PC-3 (cell line): ENCODE data around the gene ASIC3. TPM values are rescaled to one million over a fixed set of nuclear protein-coding genes. Genes with fewer than 3 reads are reported as not detected.

Experiments used
- ATAC-seq: fragments of 200-7000 bp; cut with Tn5 transposase; 2 replicates; pipeline ENCODE4 v1.9.1; 2020; ENCODE audit warnings: mild to moderate bottlenecking, moderate library complexity
- BruUV-seq: library from RNA; stranded (reverse); fragments of 400-500 nt; replicated peaks from 2 replicates; lab custom pipeline; 2021; lab: Mats Ljungman, UMichigan
- CTCF ChIA-PET: fragments of 300-600 bp; sonication (Branson Sonifier 250); formaldehyde crosslinking; loops from one replicate; lab custom pipeline; 2022; ENCODE audit warnings: antibody characterized with exemption; lab: Charles Lee
- POLR2A ChIA-PET: fragments of 300-600 bp; sonication (Branson Sonifier 250); formaldehyde crosslinking; loops from one replicate; lab custom pipeline; 2022; ENCODE audit warnings: antibody characterized with exemption; ENCODE audit not compliant: unreplicated experiment; lab: Charles Lee
- DNase-seq: peaks from one replicate; pipeline ENCODE4 v3.0.0-alpha.2; 2015
- H2AFZ ChIP-seq: fragments of 300-600 bp; sonication (generic); 2 replicates; pipeline ENCODE4 v1.6.0; 2016; ENCODE audit warnings: antibody characterized with exemption, low read length
- H3F3A ChIP-seq: fragments of 300-600 bp; sonication (generic); one replicate; pipeline ENCODE4 v1.6.0; 2017; ENCODE audit warnings: antibody characterized with exemption, low read length, control low read depth, mild to moderate bottlenecking; ENCODE audit not compliant: unreplicated experiment
- H3K27ac ChIP-seq: fragments of 300-600 bp; sonication (generic); 2 replicates; pipeline ENCODE4 v1.5.1; 2016; ENCODE audit warnings: mild to moderate bottlenecking, low read length
- H3K27me3 ChIP-seq: fragments of 300-600 bp; sonication (generic); 2 replicates; pipeline ENCODE4 v1.6.1; 2016; ENCODE audit warnings: low read length, mixed read lengths
- H3K36me3 ChIP-seq: fragments of 300-600 bp; sonication (generic); 2 replicates; pipeline ENCODE4 v1.6.1; 2016; ENCODE audit warnings: low read depth, mixed run types, low read length, mixed read lengths
- H3K4me1 ChIP-seq: fragments of 300-600 bp; sonication (generic); 2 replicates; pipeline ENCODE4 v1.5.1; 2016; ENCODE audit warnings: low read length; ENCODE audit not compliant: insufficient read depth
- H3K4me2 ChIP-seq: fragments of 300-600 bp; sonication (generic); 2 replicates; pipeline ENCODE4 v1.6.0; 2016; ENCODE audit warnings: low read length
- H3K4me3 ChIP-seq: fragments of 300-600 bp; sonication (generic); 2 replicates; pipeline ENCODE4 v1.5.1; 2016; ENCODE audit warnings: mild to moderate bottlenecking, low read length, mixed read lengths
- H3K79me2 ChIP-seq: fragments of 300-600 bp; sonication (generic); 2 replicates; pipeline ENCODE4 v1.6.1; 2017; ENCODE audit warnings: low read length, mixed read lengths
- H3K9ac ChIP-seq: fragments of 300-600 bp; sonication (generic); 2 replicates; pipeline ENCODE4 v1.6.0; 2016; ENCODE audit warnings: mild to moderate bottlenecking, low read length
- H3K9me2 ChIP-seq: fragments of 300-600 bp; sonication (generic); replicated peaks from 2 replicates; pipeline ENCODE4 v1.6.1; 2016; ENCODE audit warnings: mixed run types, low read length, mixed read lengths
- H3K9me3 ChIP-seq: fragments of 300-600 bp; sonication (generic); 2 replicates; pipeline ENCODE4 v1.6.1; 2016; ENCODE audit warnings: low read length, mixed read lengths
- H4K20me1 ChIP-seq: fragments of 300-600 bp; sonication (generic); 2 replicates; pipeline ENCODE4 v1.6.1; 2016; ENCODE audit warnings: low read length, mixed read lengths
- CTCF ChIP-seq: fragments of 300-600 bp; sonication (generic); conservative IDR thresholded peaks from 2 replicates; pipeline ENCODE4 v1.5.1; 2017; ENCODE audit warnings: antibody characterized with exemption, low read depth, mild to moderate bottlenecking, low read length
- EZH2 ChIP-seq: fragments of 300-600 bp; sonication (generic); IDR thresholded peaks from one replicate; pipeline ENCODE4 v1.6.1; 2017; ENCODE audit warnings: antibody characterized with exemption, mild to moderate bottlenecking, low read length; ENCODE audit not compliant: unreplicated experiment
- EZH2phosphoT487 ChIP-seq: fragments of 300-600 bp; sonication (generic); IDR thresholded peaks from 2 replicates; pipeline ENCODE4 v1.6.1; 2018; ENCODE audit warnings: mild to moderate bottlenecking, antibody characterized with exemption, low read length, borderline replicate concordance
- intact Hi-C: fragments of 100-400 bp; cut with micrococcal nuclease; formaldehyde crosslinking; loops from 2 replicates; pipeline ENCODE4 v1.9.0; 2023
- total RNA-seq: library from RNA; depleted of rRNA; stranded (reverse); fragments of >200 nt; gene quantifications from 2 replicates; pipeline ENCODE4 v1.2.3, GENCODE V29; 2014

ASIC3 gene
- total RNA-seq, 1 experiment from 2014 or later, result 1.7 TPM

DNA sequence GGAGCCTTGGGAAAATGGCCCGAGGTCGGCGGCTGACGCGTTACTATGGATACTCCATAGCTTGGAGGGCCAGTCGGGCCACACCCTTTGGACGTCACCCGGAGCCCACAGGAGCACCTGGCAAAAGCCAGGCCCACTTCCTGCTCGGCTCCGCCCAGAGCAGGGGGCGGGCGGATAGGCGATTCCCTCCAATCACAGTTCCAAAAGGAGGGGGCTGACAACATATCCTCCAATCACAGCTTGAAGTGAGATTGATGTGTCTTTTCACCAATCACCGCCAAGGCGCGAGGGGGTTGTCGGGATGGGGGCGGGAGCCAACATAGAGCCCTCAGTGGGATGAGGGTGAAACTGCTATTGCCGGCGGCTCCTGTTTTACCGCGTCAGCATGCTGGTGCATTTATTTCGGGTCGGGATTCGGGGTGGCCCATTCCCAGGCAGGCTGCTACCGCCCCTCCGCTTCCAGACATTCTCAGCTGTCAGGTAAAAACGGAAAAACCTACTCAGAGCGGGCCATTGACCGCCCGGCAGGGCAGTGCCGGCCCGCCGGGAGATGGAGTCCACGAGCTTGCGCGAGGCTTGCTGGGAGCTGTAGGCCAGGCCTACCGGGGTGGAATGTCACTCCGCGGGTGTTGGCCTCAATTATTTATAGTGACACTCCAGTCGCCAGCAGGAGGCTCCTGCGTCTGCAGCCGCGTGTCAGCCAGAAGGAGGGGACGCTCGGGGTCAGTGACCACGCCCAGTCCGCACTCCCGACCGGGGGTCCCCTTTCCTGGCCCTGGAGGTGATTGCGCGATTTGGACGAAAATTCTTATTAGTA, 20.0 kb upstream of the ASIC3 start, which contains the start of gene ABCB8:
TSS of gene ABCB8 (plus strand) at position 320 of the 817 bp plus-strand sequence. CDS start at position 386, 66 bp downstream.
- peak; percentile 60 for TF ChIP-seq CTCF
- TF ChIP-seq EZH2, result no peak
- no peak for TF ChIP-seq EZH2phosphoT487
- Histone ChIP-seq H3K4me3 (peak within 1 kb of the TSS; percentile 75), H3K4me2 (peak within 1 kb of the TSS; percentile 88), H3F3A (no peaks in the 10 kb centered on the region), H2AFZ (peak within 1 kb of the TSS; percentile 72), H3K36me3 (no peaks in the 10 kb centered on the region), H3K9me3 (no peaks in the 10 kb centered on the region), H3K79me2 (peaks cover 24% of the 10 kb centered on the region), H3K9ac (peak within 1 kb of the TSS; percentile 86), H4K20me1 (no peaks in the 10 kb centered on the region), H3K27ac (peak within 1 kb of the TSS; percentile 81), H3K9me2 (no peaks in the 10 kb centered on the region), H3K4me1 (peaks cover 44% of the 10 kb centered on the region), H3K27me3 (no peaks in the 10 kb centered on the region)
- ChIA-PET CTCF (interaction anchor here (0.6 to 1.5 kb wide), 4 partner anchors 17 to 83 kb away, joined by 3 to 12 read pairs (median 4); no protein-coding TSS in a partner anchor), POLR2A (interaction anchor here (0.6 to 1.0 kb wide), 6 partner anchors 10 to 130 kb away, joined by 3 to 5 read pairs (median 3); no protein-coding TSS in a partner anchor)
- TSS peak; percentile 89 for BruUV-seq
- intact Hi-C loops, result loop anchor here (1.0 kb wide), 3 partner anchors 30 to 83 kb away; partner anchors contain the start of gene FASTK
- ATAC-seq, result peak; percentile 87
- peak; percentile 99 for DNase-seq

DNA sequence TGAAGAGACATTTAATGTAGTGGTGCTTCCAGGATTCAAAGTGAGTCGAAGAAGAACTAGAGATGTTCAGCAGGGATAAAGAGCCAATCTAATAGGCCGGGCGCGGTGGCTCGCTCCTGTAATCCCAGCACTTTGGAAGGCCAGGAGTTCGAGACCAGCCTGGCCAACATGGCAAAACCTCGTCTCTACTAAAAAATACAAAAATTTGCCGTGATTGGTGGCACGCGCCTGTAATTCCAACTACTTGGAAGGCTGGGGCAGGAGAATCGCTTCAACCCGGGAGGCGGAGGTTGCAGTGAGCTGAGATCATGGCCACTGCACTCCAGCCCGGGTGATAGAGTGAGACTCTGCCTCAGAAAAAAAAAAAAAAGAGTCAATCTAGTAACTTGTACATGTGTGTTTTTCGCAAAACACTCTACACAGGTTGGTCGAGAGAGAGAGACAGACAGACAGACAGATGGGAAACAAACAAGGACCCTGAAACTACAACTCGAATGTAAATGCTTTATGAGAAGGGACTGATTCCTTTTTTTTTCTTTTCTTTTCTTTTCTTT, 19.3 kb upstream of the ASIC3 start:
- no peaks in the 10 kb centered on the region for H3F3A ChIP-seq
- H2AFZ ChIP-seq, result peak overlapping the region; percentile 72
- DNase-seq, result no peak
- H3K27me3 ChIP-seq, result no peaks in the 10 kb centered on the region
- no peaks in the 10 kb centered on the region for H3K9me3 ChIP-seq
- peak overlapping the region; percentile 86 for H3K9ac ChIP-seq
- no peaks in the 10 kb centered on the region for H3K36me3 ChIP-seq
- no peaks in the 10 kb centered on the region for H4K20me1 ChIP-seq
- ChIA-PET POLR2A (interaction anchor here (0.7 to 1.0 kb wide), 2 partner anchors 10 to 19 kb away, joined by 3 read pairs; no protein-coding TSS in a partner anchor), CTCF (interaction anchor here (1.5 kb wide), 1 partner anchor 82 kb away, joined by 12 read pairs; no protein-coding TSS in a partner anchor)
- BruUV-seq, result no TSS peak
- H3K27ac ChIP-seq, result peak overlapping the region; percentile 81
- H3K79me2 ChIP-seq, result peaks cover 24% of the 10 kb centered on the region
- no peak for ATAC-seq
- H3K4me1 ChIP-seq, result peaks cover 40% of the 10 kb centered on the region
- H3K4me2 ChIP-seq, result peak overlapping the region; percentile 88
- TF ChIP-seq EZH2 (no peak), CTCF (no peak), EZH2phosphoT487 (no peak)
- H3K4me3 ChIP-seq, result peak overlapping the region; percentile 75
- H3K9me2 ChIP-seq, result no peaks in the 10 kb centered on the region
- intact Hi-C loops, result loop anchor here (1.0 kb wide), 3 partner anchors 29 to 82 kb away; partner anchors contain the start of gene FASTK
